Loucy (cell line): Measurements from ENCODE around the gene CACNA2D3.

Experiments used
- CTCF ChIP-seq: fragments of 200-600 bp; sonication (generic); conservative IDR thresholded peaks from 2 replicates; pipeline ENCODE4 v1.5.1; 2014; ENCODE audit warnings: mild to moderate bottlenecking, antibody characterized with exemption, low read length
- EZH2phosphoT487 ChIP-seq: fragments of 200-600 bp; IDR thresholded peaks from 2 replicates; pipeline ENCODE4 v1.6.1; 2018; ENCODE audit warnings: antibody characterized with exemption, mild to moderate bottlenecking, moderate library complexity, borderline replicate concordance

GRCh38 chr3:54137311-54137710 lies 15.0 kb downstream of the CACNA2D3 start:
- TF ChIP-seq CTCF (no peak), EZH2phosphoT487 (no peak)
